BLaER1 (cell line): Measurements from ENCODE around the gene ZC3H7A.

Source experiments
- H3K27ac ChIP-seq: shearing (Covaris generic); formaldehyde crosslinking; 2 replicates; pipeline ENCODE4 v1.8.1; 2022
- H3K27me3 ChIP-seq: shearing (Covaris generic); formaldehyde crosslinking; 2 replicates; pipeline ENCODE4 v1.8.1; 2022
- H3K36me3 ChIP-seq: shearing (Covaris generic); formaldehyde crosslinking; 2 replicates; pipeline ENCODE4 v1.8.1; 2022
- H3K4me1 ChIP-seq: shearing (Covaris generic); formaldehyde crosslinking; 2 replicates; pipeline ENCODE4 v1.8.1; 2022
- H3K4me2 ChIP-seq: shearing (Covaris generic); formaldehyde crosslinking; 2 replicates; pipeline ENCODE4 v1.8.1; 2022
- H3K4me3 ChIP-seq: shearing (Covaris generic); formaldehyde crosslinking; 2 replicates; pipeline ENCODE4 v1.8.1; 2022
- H3K9ac ChIP-seq: shearing (Covaris generic); formaldehyde crosslinking; 2 replicates; pipeline ENCODE4 v1.8.1; 2022
- H3K9me3 ChIP-seq: shearing (Covaris generic); formaldehyde crosslinking; 2 replicates; pipeline ENCODE4 v1.8.1; 2022
- H4K20me1 ChIP-seq: shearing (Covaris generic); formaldehyde crosslinking; 2 replicates; pipeline ENCODE4 v1.8.1; 2022
- Cebpa-rat ChIP-seq: shearing (Covaris generic); IDR thresholded peaks from 2 replicates; pipeline ENCODE4 v1.8.1; 2022

Gene ZC3H7A

GRCh38 chr16:11797166-11797956 is at the start of gene ZC3H7A:
ZC3H7A (minus strand) TSS chr16:11797258; CDS start chr16:11782354, 14,904 bp downstream.
- no peaks in the 10 kb centered on the region for H3K9me3 ChIP-seq
- peaks cover 74% of the 10 kb centered on the region for H3K4me1 ChIP-seq
- peaks cover 27% of the 10 kb centered on the region for H3K36me3 ChIP-seq
- H3K9ac ChIP-seq: peak within 1 kb of the TSS; percentile 96
- no peak for TF ChIP-seq Cebpa-rat
- peak within 1 kb of the TSS; percentile 93 for H3K4me3 ChIP-seq
- peaks cover 40% of the 10 kb centered on the region for H4K20me1 ChIP-seq
- peak within 1 kb of the TSS; percentile 96 for H3K4me2 ChIP-seq
- peak within 1 kb of the TSS; percentile 96 for H3K27ac ChIP-seq
- H3K27me3 ChIP-seq: no peaks in the 10 kb centered on the region

- H4K20me1 ChIP-seq: peaks cover 100% of the 10 kb centered on the region
- H3K4me3 ChIP-seq: no peak overlapping the region
- peaks cover 17% of the 10 kb centered on the region for H3K4me1 ChIP-seq
- no peak overlapping the region for H3K4me2 ChIP-seq
- H3K36me3 ChIP-seq: peaks cover 100% of the 10 kb centered on the region
- no peak overlapping the region for H3K9ac ChIP-seq
- no peaks in the 10 kb centered on the region for H3K27me3 ChIP-seq
- no peaks in the 10 kb centered on the region for H3K9me3 ChIP-seq
- no peak for TF ChIP-seq Cebpa-rat
- H3K27ac ChIP-seq: no peak overlapping the region
Observed at GRCh38 chr16:11844499-11844898, 47.4 kb upstream of the ZC3H7A start.

- Histone ChIP-seq H4K20me1 (peaks cover 100% of the 10 kb centered on the region), H3K36me3 (peaks cover 100% of the 10 kb centered on the region), H3K27me3 (no peaks in the 10 kb centered on the region), H3K4me1 (peaks cover 11% of the 10 kb centered on the region), H3K9me3 (no peaks in the 10 kb centered on the region), H3K4me2 (no peak overlapping the region), H3K27ac (no peak overlapping the region), H3K9ac (no peak overlapping the region), H3K4me3 (no peak overlapping the region)
- TF ChIP-seq Cebpa-rat: no peak
Observed at GRCh38 chr16:11843861-11844260, 46.8 kb upstream of the ZC3H7A start.

- no peak for TF ChIP-seq Cebpa-rat
- no peak overlapping the region for H3K27ac ChIP-seq
- H3K36me3 ChIP-seq: peaks cover 100% of the 10 kb centered on the region
- H3K4me1 ChIP-seq: peaks cover 4% of the 10 kb centered on the region; the same call in 1 of the 2 replicates
- H3K27me3 ChIP-seq: no peaks in the 10 kb centered on the region
- H3K4me2 ChIP-seq: no peak overlapping the region
- no peak overlapping the region for H3K9ac ChIP-seq
- H3K4me3 ChIP-seq: no peak overlapping the region
- peaks cover 100% of the 10 kb centered on the region for H4K20me1 ChIP-seq
- no peaks in the 10 kb centered on the region for H3K9me3 ChIP-seq
Observed at GRCh38 chr16:11843206-11843605, 46.1 kb upstream of the ZC3H7A start.

- no peak for TF ChIP-seq Cebpa-rat
- Histone ChIP-seq H3K9me3 (no peaks in the 10 kb centered on the region), H3K4me1 (no peaks in the 10 kb centered on the region), H3K9ac (no peak overlapping the region), H3K36me3 (peaks cover 100% of the 10 kb centered on the region), H3K27me3 (no peaks in the 10 kb centered on the region), H4K20me1 (peaks cover 100% of the 10 kb centered on the region), H3K4me2 (no peak overlapping the region), H3K27ac (no peak overlapping the region), H3K4me3 (no peak overlapping the region)
Observed at GRCh38 chr16:11841026-11841425, 44.0 kb upstream of the ZC3H7A start.

GRCh38 chr16:11836650-11837244 is 39.7 kb upstream of the ZC3H7A start:
- H3K4me3 ChIP-seq: no peak overlapping the region

GRCh38 chr16:11835891-11836649 is 39.0 kb upstream of the ZC3H7A start:
- TF ChIP-seq Cebpa-rat: no peak
- Histone ChIP-seq H3K27ac (no peak overlapping the region), H4K20me1 (peaks cover 70% of the 10 kb centered on the region), H3K27me3 (no peaks in the 10 kb centered on the region), H3K9ac (no peak overlapping the region), H3K9me3 (no peaks in the 10 kb centered on the region), H3K36me3 (peaks cover 60% of the 10 kb centered on the region), H3K4me1 (no peaks in the 10 kb centered on the region), H3K4me2 (no peak overlapping the region), H3K4me3 (no peak overlapping the region)

More at GRCh38 chr16:11836650-11837244, 39.7 kb upstream of the ZC3H7A start:
- Histone ChIP-seq H4K20me1 (peaks cover 77% of the 10 kb centered on the region), H3K27me3 (no peaks in the 10 kb centered on the region), H3K4me2 (no peak overlapping the region), H3K9ac (no peak overlapping the region), H3K9me3 (no peaks in the 10 kb centered on the region), H3K36me3 (peaks cover 67% of the 10 kb centered on the region), H3K4me1 (no peaks in the 10 kb centered on the region), H3K27ac (no peak overlapping the region)
- TF ChIP-seq Cebpa-rat: no peak

GRCh38 chr16:11835309-11835708 is 38.3 kb upstream of the ZC3H7A start:
- no peak for TF ChIP-seq Cebpa-rat
- Histone ChIP-seq H3K4me2 (no peak overlapping the region), H3K9ac (no peak overlapping the region), H3K27ac (no peak overlapping the region), H3K9me3 (no peaks in the 10 kb centered on the region), H3K4me1 (no peaks in the 10 kb centered on the region), H4K20me1 (peaks cover 62% of the 10 kb centered on the region), H3K4me3 (no peak overlapping the region), H3K27me3 (no peaks in the 10 kb centered on the region), H3K36me3 (peaks cover 52% of the 10 kb centered on the region)

- Histone ChIP-seq H3K9ac (no peak overlapping the region), H3K27me3 (no peaks in the 10 kb centered on the region), H4K20me1 (peaks cover 50% of the 10 kb centered on the region), H3K36me3 (peaks cover 41% of the 10 kb centered on the region), H3K4me2 (no peak overlapping the region), H3K4me3 (no peak overlapping the region), H3K4me1 (no peaks in the 10 kb centered on the region), H3K9me3 (no peaks in the 10 kb centered on the region), H3K27ac (no peak overlapping the region)
- TF ChIP-seq Cebpa-rat: no peak
Observed at GRCh38 chr16:11833951-11834695, 37.1 kb upstream of the ZC3H7A start.
